H9 (cell line): ENCODE results near the gene ETFDH. TPM values are rescaled to one million over a fixed set of nuclear protein-coding genes. Genes with fewer than 3 reads are reported as not detected.

Experiments used
- DNase-seq: peaks from one replicate; pipeline ENCODE4 v3.0.0-alpha.2; 2017
- H2AFZ ChIP-seq: one replicate; pipeline ENCODE4 v1.6.1; 2013; ENCODE audit warnings: mild to moderate bottlenecking, low read length, control low read depth, moderate library complexity
- H2AK5ac ChIP-seq: 2 replicates; pipeline ENCODE4 v1.6.1; 2013; ENCODE audit warnings: low read length, control low read depth, mixed read lengths; ENCODE audit not compliant: insufficient read length
- H2BK120ac ChIP-seq: one replicate; pipeline ENCODE4 v1.6.1; 2013; ENCODE audit warnings: low read depth, mild to moderate bottlenecking, low read length, control low read depth, inconsistent platforms; ENCODE audit not compliant: poor library complexity, severe bottlenecking
- H2BK12ac ChIP-seq: 2 replicates; pipeline ENCODE4 v1.6.1; 2013; ENCODE audit warnings: low read length, control low read depth, mixed read lengths, low read depth; ENCODE audit not compliant: insufficient read length
- H2BK15ac ChIP-seq: 2 replicates; pipeline ENCODE4 v1.6.1; 2013; ENCODE audit warnings: low read depth, low read length, control low read depth
- H2BK20ac ChIP-seq: one replicate; pipeline ENCODE4 v1.6.1; 2013; ENCODE audit warnings: low read depth, mild to moderate bottlenecking, low read length, control low read depth, inconsistent platforms; ENCODE audit not compliant: poor library complexity, severe bottlenecking
- H2BK5ac ChIP-seq: 2 replicates; pipeline ENCODE4 v1.6.1; 2013; ENCODE audit warnings: low read length, control low read depth, mixed read lengths; ENCODE audit not compliant: insufficient read length
- H3K14ac ChIP-seq: 2 replicates; pipeline ENCODE4 v1.6.1; 2013; ENCODE audit warnings: low read length, control low read depth; ENCODE audit not compliant: insufficient read depth
- H3K18ac ChIP-seq: 2 replicates; pipeline ENCODE4 v1.6.1; 2013; ENCODE audit warnings: low read depth, mild to moderate bottlenecking, mixed read lengths, low read length, control low read depth; ENCODE audit not compliant: insufficient read length
- H3K23ac ChIP-seq: 2 replicates; pipeline ENCODE4 v1.6.1; 2013; ENCODE audit warnings: low read length, control low read depth, mixed read lengths, low read depth; ENCODE audit not compliant: insufficient read length
- H3K23me2 ChIP-seq: 2 replicates; pipeline ENCODE4 v1.6.1; 2013; ENCODE audit warnings: low read depth, mild to moderate bottlenecking, mixed read lengths, low read length, control low read depth; ENCODE audit not compliant: insufficient read length, poor library complexity, severe bottlenecking
- H3K27ac ChIP-seq: 2 replicates; pipeline ENCODE4 v1.5.1; 2013; ENCODE audit warnings: low read length, control low read depth, mixed read lengths, low read depth; ENCODE audit not compliant: insufficient read length
- H3K27me3 ChIP-seq: 2 replicates; pipeline ENCODE4 v1.6.1; 2013; ENCODE audit warnings: low read length, control low read depth, inconsistent platforms; ENCODE audit not compliant: insufficient read depth
- H3K4ac ChIP-seq: 2 replicates; pipeline ENCODE4 v1.6.1; 2013; ENCODE audit warnings: low read depth, mild to moderate bottlenecking, control low read depth, inconsistent platforms, low read length, moderate library complexity
- H3K4me1 ChIP-seq: 2 replicates; pipeline ENCODE4 v1.6.1; 2013; ENCODE audit warnings: low read length, control low read depth, inconsistent platforms; ENCODE audit not compliant: insufficient read depth
- H3K4me2 ChIP-seq: 2 replicates; pipeline ENCODE4 v1.6.1; 2013; ENCODE audit warnings: low read length, control low read depth, mixed read lengths; ENCODE audit not compliant: insufficient read length, insufficient read depth
- H3K56ac ChIP-seq: 2 replicates; pipeline ENCODE4 v1.6.1; 2013; ENCODE audit warnings: low read depth, mild to moderate bottlenecking, mixed read lengths, low read length, control low read depth; ENCODE audit not compliant: insufficient read length
- H3K79me1 ChIP-seq: 2 replicates; pipeline ENCODE4 v1.6.1; 2013; ENCODE audit warnings: low read depth, mild to moderate bottlenecking, moderate library complexity, low read length, control low read depth, inconsistent platforms; ENCODE audit not compliant: insufficient read depth, poor library complexity, severe bottlenecking
- H3K79me2 ChIP-seq: 2 replicates; pipeline ENCODE4 v1.6.1; 2013; ENCODE audit warnings: low read length, control low read depth, inconsistent platforms; ENCODE audit not compliant: insufficient read depth
- H3K9ac ChIP-seq: 2 replicates; pipeline ENCODE4 v1.6.1; 2013; ENCODE audit warnings: low read length, control low read depth, mixed read lengths; ENCODE audit not compliant: insufficient read length; ENCODE audit errors: extremely low read depth
- H3K9me3 ChIP-seq: one replicate; pipeline ENCODE4 v1.6.1; 2013; ENCODE audit warnings: low read depth, low read length, inconsistent platforms; ENCODE audit not compliant: control insufficient read depth
- H3T11ph ChIP-seq: one replicate; pipeline ENCODE4 v1.6.1; 2013; ENCODE audit warnings: mild to moderate bottlenecking, low read length, control low read depth, inconsistent platforms
- H4K20me1 ChIP-seq: one replicate; pipeline ENCODE4 v1.6.1; 2013; ENCODE audit not compliant: control insufficient read depth, insufficient read length, insufficient read depth
- H4K5ac ChIP-seq: 2 replicates; pipeline ENCODE4 v1.6.1; 2013; ENCODE audit warnings: low read depth, mild to moderate bottlenecking, mixed read lengths, low read length, control low read depth; ENCODE audit not compliant: insufficient read length
- H4K8ac ChIP-seq: replicated peaks from 2 replicates; pipeline ENCODE4 v1.6.1; 2013; ENCODE audit warnings: low read length, control low read depth, mixed read lengths, low read depth; ENCODE audit not compliant: insufficient read length
- H4K91ac ChIP-seq: 2 replicates; pipeline ENCODE4 v1.6.1; 2013; ENCODE audit warnings: low read depth, mild to moderate bottlenecking, moderate library complexity, mixed read lengths, low read length, control low read depth; ENCODE audit not compliant: insufficient read length
- H3K27ac Mint-ChIP-seq, 3 experiments: 2 replicates in 2 of 3; 3 replicates in 1 of 3; pipeline ENCODE4 v1.8.0; 2020 to 2021; ENCODE audit warnings: mixed read lengths in 3 of 3, mild to moderate bottlenecking in 1 of 3, moderate library complexity in 1 of 3
- H3K27me3 Mint-ChIP-seq: 2 replicates; pipeline ENCODE4 v1.8.0; 2021; ENCODE audit warnings: low read depth, mild to moderate bottlenecking, moderate library complexity, mixed read lengths
- H3K36me3 Mint-ChIP-seq, 3 experiments: 2 replicates in 2 of 3; 3 replicates in 1 of 3; pipeline ENCODE4 v1.8.0; 2020 to 2021; ENCODE audit warnings: low read depth in 3 of 3, mixed read lengths in 3 of 3; ENCODE audit not compliant: insufficient read depth in 1 of 3
- H3K4me1 Mint-ChIP-seq, 2 experiments: 2 replicates each; pipeline ENCODE4 v1.8.0; 2020; ENCODE audit warnings: mixed read lengths in 2 of 2
- H3K4me3 Mint-ChIP-seq, 2 experiments: 2 replicates in 1 of 2; 3 replicates in 1 of 2; pipeline ENCODE4 v1.8.0; 2020 to 2021; ENCODE audit warnings: mild to moderate bottlenecking in 2 of 2, mixed read lengths in 2 of 2, moderate library complexity in 1 of 2
- H3K9me3 Mint-ChIP-seq, 2 experiments: 2 replicates in 1 of 2; 3 replicates in 1 of 2; pipeline ENCODE4 v1.8.0; 2020; ENCODE audit warnings: mild to moderate bottlenecking in 2 of 2, mixed read lengths in 2 of 2, moderate library complexity in 1 of 2
- CTCF ChIP-seq: fragments of 200-600 bp; sonication (generic); conservative IDR thresholded peaks from 3 replicates; pipeline ENCODE4 v1.8.0; 2021; ENCODE audit warnings: antibody characterized with exemption, mild to moderate bottlenecking
- WGBS: extraction: QIAGEN DNeasy Blood & Tissue Kit; methylation state at CpG from one replicate; pipeline ENCODE4 v1.1.7; 2013; ENCODE audit warnings: missing lambda C conversion rate, low lambda C conversion rate, mixed read lengths; ENCODE audit not compliant: insufficient read length; ENCODE audit errors: extremely low coverage; 5-methylcytosine and 5-hydroxymethylcytosine counted together
- total RNA-seq: library from RNA; stranded (reverse); gene quantifications from 2 replicates; pipeline ENCODE4 v1.2.1, GENCODE V29; 2021

Gene ETFDH
- total RNA-seq, 1 experiment from 2014 or later = 12.8 TPM

- Mint-ChIP-seq H3K4me1 (no peaks in the 10 kb centered on the region), H3K4me3 (no peak overlapping the region), H3K36me3 (peaks cover 0 to 5% (median 1%) of the 10 kb centered on the region in 3 experiments; a peak in 3 of 7 replicates), H3K27ac (no peak overlapping the region), H3K27me3 (no peaks in the 10 kb centered on the region), H3K9me3 (peaks cover 14 to 18% of the 10 kb centered on the region in 2 experiments)
- H3K4me2 ChIP-seq = no peak overlapping the region
- H4K20me1 ChIP-seq = no peaks in the 10 kb centered on the region
- H2BK12ac ChIP-seq = no peak overlapping the region
- H3K4me1 ChIP-seq = no peaks in the 10 kb centered on the region
- H3K18ac ChIP-seq = no peak overlapping the region
- no peak overlapping the region for H2AFZ ChIP-seq
- no peaks in the 10 kb centered on the region for H3K23me2 ChIP-seq
- no peak overlapping the region for H3T11ph ChIP-seq
- no peaks in the 10 kb centered on the region for H3K79me1 ChIP-seq
- H3K27ac ChIP-seq = no peak overlapping the region
- no peak overlapping the region for H3K4ac ChIP-seq
- H3K14ac ChIP-seq = no peak overlapping the region
- no peak overlapping the region for H3K9ac ChIP-seq
- H3K9me3 ChIP-seq = no peaks in the 10 kb centered on the region
- H3K27me3 ChIP-seq = no peaks in the 10 kb centered on the region
- no peak overlapping the region for H2BK5ac ChIP-seq
- H4K8ac ChIP-seq = no peak overlapping the region
- H3K23ac ChIP-seq = no peak overlapping the region
- H3K79me2 ChIP-seq = no peaks in the 10 kb centered on the region
- H4K5ac ChIP-seq = no peak overlapping the region
- TF ChIP-seq CTCF = no peak
- no CpG with 5 or more reads among the region's 3 CpGs for WGBS
- no peak for DNase-seq
- no peak overlapping the region for H2BK15ac ChIP-seq
- no peak overlapping the region for H2BK20ac ChIP-seq
- no peak overlapping the region for H3K56ac ChIP-seq
- H4K91ac ChIP-seq = no peak overlapping the region
- no peak overlapping the region for H2BK120ac ChIP-seq
- no peak overlapping the region for H2AK5ac ChIP-seq
These were observed 78.3 kb downstream of the ETFDH start for GRCh38 chr4:158750379-158750778.
